HEK293T (cell line): ENCODE results near the gene EDIL3.
"Not testable (repeated sequence)": the region's sequence is repeated elsewhere in the genome, so short reads cannot be mapped to it uniquely, and the experiment has no call there.

Experiments used
- ARNT ChIP-seq: fragments of 450-650 bp; IDR thresholded peaks from 2 replicates; pipeline ENCODE4 v1.6.1; 2017; ENCODE audit warnings: mild to moderate bottlenecking
- CTBP1 ChIP-seq: fragments of 450-650 bp; IDR thresholded peaks from 2 replicates; pipeline ENCODE4 v1.6.1; 2016; ENCODE audit warnings: borderline replicate concordance
- ELF4 ChIP-seq: fragments of 450-650 bp; IDR thresholded peaks from 2 replicates; pipeline ENCODE4 v1.6.1; 2017; ENCODE audit warnings: antibody characterized with exemption
- FOXK2 ChIP-seq: fragments of 450-650 bp; IDR thresholded peaks from 2 replicates; pipeline ENCODE4 v1.6.1; 2016; ENCODE audit warnings: mild to moderate bottlenecking
- FOXM1 ChIP-seq: fragments of 450-650 bp; IDR thresholded peaks from 2 replicates; pipeline ENCODE4 v1.6.1; 2017; ENCODE audit warnings: mild to moderate bottlenecking, borderline replicate concordance
- HDGF ChIP-seq: fragments of 450-650 bp; IDR thresholded peaks from 2 replicates; pipeline ENCODE4 v1.6.1; 2017; ENCODE audit warnings: antibody characterized with exemption, borderline replicate concordance
- NFRKB ChIP-seq: fragments of 450-650 bp; IDR thresholded peaks from 2 replicates; pipeline ENCODE4 v1.6.1; 2016; ENCODE audit warnings: mild to moderate bottlenecking, moderate library complexity
- SP1 ChIP-seq: fragments of 450-650 bp; IDR thresholded peaks from 2 replicates; pipeline ENCODE4 v1.6.1; 2017
- SUZ12 ChIP-seq: fragments of 450-650 bp; IDR thresholded peaks from 2 replicates; pipeline ENCODE4 v1.6.1; 2016; ENCODE audit warnings: mild to moderate bottlenecking
- TARDBP ChIP-seq: fragments of 450-650 bp; IDR thresholded peaks from 2 replicates; pipeline ENCODE4 v1.6.1; 2016
- ZNF384 ChIP-seq: fragments of 450-650 bp; IDR thresholded peaks from 2 replicates; pipeline ENCODE4 v1.6.1; 2016

DNA sequence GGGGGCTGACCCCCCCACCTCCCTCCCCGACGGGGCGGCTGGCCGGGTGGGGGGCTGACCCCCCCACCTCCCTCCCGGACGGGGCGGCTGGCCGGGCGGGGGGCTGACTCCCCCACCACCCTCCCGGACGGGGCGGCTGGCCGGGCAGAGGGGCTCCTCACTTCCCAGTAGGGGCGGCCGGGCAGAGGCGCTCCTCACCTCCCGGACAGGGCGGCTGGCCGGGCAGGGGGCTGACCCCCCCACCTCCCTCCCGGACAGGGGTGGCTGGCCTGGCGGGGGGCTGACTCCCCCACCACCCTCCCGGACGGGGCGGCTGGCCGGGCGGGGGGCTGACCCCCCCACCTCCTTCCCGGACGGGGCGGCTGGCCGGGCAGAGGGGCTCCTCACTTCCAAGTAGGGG lies 72.4 kb downstream of the EDIL3 start:
- not testable (repeated sequence) for TF ChIP-seq ZNF384, HDGF, FOXM1, FOXK2, ELF4, SP1, CTBP1, NFRKB, SUZ12, ARNT, TARDBP
